ENCODE data around the gene SORCS2.

SORCS2 gene

GRCh38 chr4:7233006-7233580, 40.8 kb downstream of the SORCS2 start:
- DNase-seq (ENCODE audit: extremely low spot score): no peak
- POLR2A ChIA-PET: no interaction called here
- TF ChIP-seq LEF1 (IDR thresholded peaks at IDR 0.05; ENCODE audit: borderline replicate concordance): no peak
- no peak for TF ChIP-seq ELF4 (IDR thresholded peaks at IDR 0.05)
- no peak for TF ChIP-seq FOXA1 (IDR thresholded peaks at IDR 0.05)
- TF ChIP-seq TARDBP (IDR thresholded peaks at IDR 0.05): no peak
- TF ChIP-seq BHLHE40 (IDR thresholded peaks at IDR 0.05; ENCODE audit: borderline replicate concordance): no peak
- TF ChIP-seq NFRKB (IDR thresholded peaks at IDR 0.05): no peak
- TF ChIP-seq CTBP1 (IDR thresholded peaks at IDR 0.05; ENCODE audit: borderline replicate concordance): no peak
- TF ChIP-seq FOXK2 (IDR thresholded peaks at IDR 0.05): no peak
- no peak for TF ChIP-seq ARNT (IDR thresholded peaks at IDR 0.05)
- TF ChIP-seq L3MBTL2 (conservative IDR thresholded peaks at IDR 0.05): no peak
- TF ChIP-seq SUZ12 (IDR thresholded peaks at IDR 0.05): no peak
- TF ChIP-seq ZNF384 (IDR thresholded peaks at IDR 0.05): no peak
- TF ChIP-seq PKNOX1 (IDR thresholded peaks at IDR 0.05): no peak
- TF ChIP-seq HDGF (IDR thresholded peaks at IDR 0.05; ENCODE audit: borderline replicate concordance): no peak
- no peak for TF ChIP-seq FOXM1 (IDR thresholded peaks at IDR 0.05; ENCODE audit: borderline replicate concordance)
- TF ChIP-seq SP1 (IDR thresholded peaks at IDR 0.05): no peak
- CTCF ChIA-PET: no interaction called here

GRCh38 chr4:7233601-7234000, 41.3 kb downstream of the SORCS2 start:
- ChIA-PET POLR2A (no interaction called here), CTCF (no interaction called here)

GRCh38 chr4:7234355-7235029, 42.2 kb downstream of the SORCS2 start:
- ChIA-PET POLR2A (no interaction called here), CTCF (no interaction called here)
- no peak for DNase-seq (ENCODE audit: extremely low spot score)
- no peak for TF ChIP-seq ELF4 (IDR thresholded peaks at IDR 0.05)
- no peak for TF ChIP-seq CTBP1 (IDR thresholded peaks at IDR 0.05; ENCODE audit: borderline replicate concordance)
- TF ChIP-seq FOXM1 (IDR thresholded peaks at IDR 0.05; ENCODE audit: borderline replicate concordance): no peak
- no peak for TF ChIP-seq HDGF (IDR thresholded peaks at IDR 0.05; ENCODE audit: borderline replicate concordance)
- TF ChIP-seq ZNF384 (IDR thresholded peaks at IDR 0.05): no peak
- TF ChIP-seq TARDBP (IDR thresholded peaks at IDR 0.05): no peak

More at GRCh38 chr4:7233601-7234000, 41.3 kb downstream of the SORCS2 start:
- TF ChIP-seq NFRKB (IDR thresholded peaks at IDR 0.05) (no peak), SP1 (IDR thresholded peaks at IDR 0.05) (no peak), FOXM1 (IDR thresholded peaks at IDR 0.05; ENCODE audit: borderline replicate concordance) (no peak), ELF4 (IDR thresholded peaks at IDR 0.05) (no peak), LEF1 (IDR thresholded peaks at IDR 0.05; ENCODE audit: borderline replicate concordance) (no peak), SUZ12 (IDR thresholded peaks at IDR 0.05) (no peak), CTBP1 (IDR thresholded peaks at IDR 0.05; ENCODE audit: borderline replicate concordance) (no peak), TARDBP (IDR thresholded peaks at IDR 0.05) (no peak), L3MBTL2 (conservative IDR thresholded peaks at IDR 0.05) (no peak), BHLHE40 (IDR thresholded peaks at IDR 0.05; ENCODE audit: borderline replicate concordance) (no peak), FOXK2 (IDR thresholded peaks at IDR 0.05) (no peak), ZNF384 (IDR thresholded peaks at IDR 0.05) (no peak), FOXA1 (IDR thresholded peaks at IDR 0.05) (no peak), ARNT (IDR thresholded peaks at IDR 0.05) (no peak), PKNOX1 (IDR thresholded peaks at IDR 0.05) (no peak), HDGF (IDR thresholded peaks at IDR 0.05; ENCODE audit: borderline replicate concordance) (no peak)
- DNase-seq (ENCODE audit: extremely low spot score): no peak

- TF ChIP-seq HDGF (IDR thresholded peaks at IDR 0.05; ENCODE audit: borderline replicate concordance): no peak
- no peak for TF ChIP-seq SP1 (IDR thresholded peaks at IDR 0.05)
- no peak for TF ChIP-seq TARDBP (IDR thresholded peaks at IDR 0.05)
- TF ChIP-seq FOXM1 (IDR thresholded peaks at IDR 0.05; ENCODE audit: borderline replicate concordance): no peak
- TF ChIP-seq SUZ12 (IDR thresholded peaks at IDR 0.05): no peak
- no peak for TF ChIP-seq LEF1 (IDR thresholded peaks at IDR 0.05; ENCODE audit: borderline replicate concordance)
- POLR2A ChIA-PET: no interaction called here
- no peak for DNase-seq (ENCODE audit: extremely low spot score)
- CTCF ChIA-PET: no interaction called here
These were observed 42.7 kb downstream of the SORCS2 start for GRCh38 chr4:7235030-7235380.

- CTCF ChIA-PET: no interaction called here
- no peak for DNase-seq (ENCODE audit: extremely low spot score)
- TF ChIP-seq ZNF384 (IDR thresholded peaks at IDR 0.05): no peak
- TF ChIP-seq BHLHE40 (IDR thresholded peaks at IDR 0.05; ENCODE audit: borderline replicate concordance): no peak
- no peak for TF ChIP-seq CTBP1 (IDR thresholded peaks at IDR 0.05; ENCODE audit: borderline replicate concordance)
- TF ChIP-seq ELF4 (IDR thresholded peaks at IDR 0.05): no peak
- TF ChIP-seq ARNT (IDR thresholded peaks at IDR 0.05): no peak
- no peak for TF ChIP-seq PKNOX1 (IDR thresholded peaks at IDR 0.05)
- POLR2A ChIA-PET: no interaction called here
These were observed 44.5 kb downstream of the SORCS2 start for GRCh38 chr4:7236847-7237246.

- ChIA-PET CTCF (interaction anchor here (1.1 kb wide), 1 partner anchor 25 kb away, joined by 3 read pairs; no protein-coding TSS in a partner anchor), POLR2A (no interaction called here)
- TF ChIP-seq HDGF (IDR thresholded peaks at IDR 0.05; ENCODE audit: borderline replicate concordance) (no peak), TARDBP (IDR thresholded peaks at IDR 0.05) (no peak), BHLHE40 (IDR thresholded peaks at IDR 0.05; ENCODE audit: borderline replicate concordance) (no peak), CTBP1 (IDR thresholded peaks at IDR 0.05; ENCODE audit: borderline replicate concordance) (no peak), NFRKB (IDR thresholded peaks at IDR 0.05) (no peak), SUZ12 (IDR thresholded peaks at IDR 0.05) (no peak), FOXM1 (IDR thresholded peaks at IDR 0.05; ENCODE audit: borderline replicate concordance) (no peak), L3MBTL2 (conservative IDR thresholded peaks at IDR 0.05) (no peak), ELF4 (IDR thresholded peaks at IDR 0.05) (no peak), FOXK2 (IDR thresholded peaks at IDR 0.05) (no peak), ARNT (IDR thresholded peaks at IDR 0.05) (no peak), LEF1 (IDR thresholded peaks at IDR 0.05; ENCODE audit: borderline replicate concordance) (no peak), FOXA1 (IDR thresholded peaks at IDR 0.05) (no peak), PKNOX1 (IDR thresholded peaks at IDR 0.05) (no peak)
- no peak for DNase-seq (ENCODE audit: extremely low spot score)
These were observed 45.5 kb downstream of the SORCS2 start for GRCh38 chr4:7237873-7238272.
